HCT116 (cell line): ENCODE data around the gene ACTN4. TPM values are rescaled to one million over a fixed set of nuclear protein-coding genes. Genes with fewer than 3 reads are reported as not detected.

Experiments used
- ATAC-seq: fragments of 200-7000 bp; cut with Tn5 transposase; 2 replicates; pipeline ENCODE4 v1.9.1; 2020; ENCODE audit warnings: mild to moderate bottlenecking, moderate library complexity
- BruUV-seq: library from RNA; stranded (reverse); fragments of 400-500 nt; replicated peaks from 2 replicates; lab custom pipeline; 2021; lab: Mats Ljungman, UMichigan
- CTCF ChIA-PET: fragments of 300-600 bp; sonication (Branson Sonifier 250); formaldehyde crosslinking; loops from one replicate; lab custom pipeline; 2021; ENCODE audit warnings: antibody characterized with exemption; lab: Charles Lee
- POLR2A ChIA-PET: fragments of 300-600, 350-600 bp; sonication (Branson Sonifier 250); formaldehyde crosslinking; loops from one replicate; lab custom pipeline; 2021; ENCODE audit warnings: antibody characterized with exemption; lab: Charles Lee
- RAD21 ChIA-PET, 2 experiments: fragments of 300-600 bp; sonication (Branson Sonifier 250); formaldehyde crosslinking; loops; one replicate each; lab custom pipeline; 2023; ENCODE audit warnings: low total read pairs in 2 of 2; ENCODE audit not compliant: uncharacterized antibody in 2 of 2, unreplicated experiment in 2 of 2, low non-redundant PET in 1 of 2; lab: Charles Lee
- DNase-seq: peaks from one replicate; pipeline ENCODE4 v3.0.0-alpha.2; 2010; ENCODE audit warnings: low read depth, low spot score
- H2AFZ ChIP-seq: fragments of 200-600 bp; shearing (Covaris generic), sonication (generic); 2 replicates; pipeline ENCODE4 v1.6.1; 2017; ENCODE audit warnings: low read depth, mixed run types, mixed read lengths, antibody characterized with exemption, low read length; ENCODE audit not compliant: poor library complexity, severe bottlenecking
- H3K27ac ChIP-seq: 2 replicates; pipeline ENCODE4 v1.5.1; 2012; ENCODE audit warnings: low read depth, low read length
- H3K27me3 ChIP-seq: fragments of 200-600 bp; sonication (generic); 2 replicates; pipeline ENCODE4 v1.6.1; 2016; ENCODE audit warnings: mixed run types, low read length, mixed read lengths; ENCODE audit not compliant: insufficient read depth
- H3K36me3 ChIP-seq, 2 experiments: fragments of 200-500 bp in 1 of 2; fragments of 200-600 bp in 1 of 2; sonication (Bioruptor generic) in 1 of 2; sonication (generic) in 1 of 2; 2 replicates each; pipeline versions ENCODE4 v1.5.1 to v1.6.1; 2014 to 2016; ENCODE audit warnings: low read length in 2 of 2, inconsistent platforms in 1 of 2, mixed read lengths in 1 of 2, mixed run types in 1 of 2; ENCODE audit not compliant: insufficient read depth in 2 of 2, control insufficient read depth in 1 of 2
- H3K4me1 ChIP-seq, 2 experiments: fragments of 200-600 bp in 1 of 2; sonication (generic) in 1 of 2; 2 replicates each; pipeline versions ENCODE4 v1.5.1 to v1.6.1; 2012 to 2017; ENCODE audit warnings: low read length in 2 of 2, inconsistent platforms in 1 of 2, mild to moderate bottlenecking in 1 of 2, mixed read lengths in 1 of 2, mixed run types in 1 of 2, moderate library complexity in 1 of 2; ENCODE audit not compliant: insufficient read depth in 2 of 2, control insufficient read depth in 1 of 2
- H3K4me2 ChIP-seq: fragments of 200-600 bp; sonication (generic); 2 replicates; pipeline ENCODE4 v1.6.1; 2017; ENCODE audit warnings: mixed run types, low read length, mixed read lengths
- H3K4me3 ChIP-seq, 2 experiments: fragments of 200-600 bp in 1 of 2; sonication (generic) in 1 of 2; replicated peaks in 1 of 2; 2 replicates each; pipeline ENCODE4 v1.5.1; 2011 to 2016; ENCODE audit warnings: low read length in 2 of 2, control low read depth in 1 of 2, low read depth in 1 of 2, mild to moderate bottlenecking in 1 of 2, mixed read lengths in 1 of 2, mixed run types in 1 of 2
- H3K79me2 ChIP-seq: fragments of 200-600 bp; sonication (generic); 2 replicates; pipeline ENCODE4 v1.6.1; 2017; ENCODE audit warnings: mild to moderate bottlenecking, mixed run types, low read length, moderate library complexity, mixed read lengths; ENCODE audit not compliant: insufficient read depth
- H3K9ac ChIP-seq: fragments of 200-600 bp; sonication (generic); 2 replicates; pipeline ENCODE4 v1.6.1; 2016; ENCODE audit warnings: low read length, mixed read lengths
- H3K9me2 ChIP-seq: fragments of 200-600 bp; sonication (generic), shearing (Covaris generic); 2 replicates; pipeline ENCODE4 v1.6.1; 2017; ENCODE audit warnings: mixed run types, mild to moderate bottlenecking, moderate library complexity; ENCODE audit not compliant: insufficient read depth
- H3K9me3 ChIP-seq, 2 experiments: fragments of 200-500 bp in 1 of 2; fragments of 200-600 bp in 1 of 2; sonication (Bioruptor generic) in 1 of 2; sonication (generic) in 1 of 2; 2 replicates each; pipeline ENCODE4 v1.6.1; 2014 to 2017; ENCODE audit warnings: low read length in 2 of 2, mixed read lengths in 2 of 2, inconsistent platforms in 1 of 2, low read depth in 1 of 2, mild to moderate bottlenecking in 1 of 2, mixed run types in 1 of 2, moderate library complexity in 1 of 2; ENCODE audit not compliant: control insufficient read depth in 1 of 2, insufficient read depth in 1 of 2
- H4K20me1 ChIP-seq: fragments of 200-600 bp; sonication (generic), shearing (Covaris generic); 2 replicates; pipeline ENCODE4 v1.6.1; 2017; ENCODE audit warnings: mixed run types, mild to moderate bottlenecking, moderate library complexity; ENCODE audit not compliant: insufficient read depth
- ELF1 ChIP-seq: IDR thresholded peaks from 2 replicates; pipeline ENCODE4 v1.6.1; 2012; ENCODE audit warnings: low read depth, borderline replicate concordance
- EZH2 ChIP-seq: fragments of 200-600 bp; sonication (generic); IDR thresholded peaks from 2 replicates; pipeline ENCODE4 v1.6.1; 2017; ENCODE audit warnings: antibody characterized with exemption, mixed run types
- EZH2phosphoT487 ChIP-seq: fragments of 200-600 bp; IDR thresholded peaks from 2 replicates; pipeline ENCODE4 v1.6.1; 2018; ENCODE audit warnings: antibody characterized with exemption, borderline replicate concordance
- JUND ChIP-seq: IDR thresholded peaks from 2 replicates; pipeline ENCODE4 v1.6.1; 2012
- POLR2A ChIP-seq: IDR thresholded peaks from 2 replicates; pipeline ENCODE4 v1.7.0; 2011; ENCODE audit warnings: borderline replicate concordance; ENCODE audit not compliant: insufficient read depth, insufficient read length; ENCODE audit errors: extremely low read depth
- POLR2AphosphoS5 ChIP-seq: IDR thresholded peaks from 2 replicates; pipeline ENCODE4 v1.6.1; 2011; ENCODE audit warnings: mild to moderate bottlenecking, low read depth, low read length, moderate library complexity
- YY1 ChIP-seq: IDR thresholded peaks from 2 replicates; pipeline ENCODE4 v1.6.1; 2011; ENCODE audit warnings: low read length, low read depth, moderate library complexity, mild to moderate bottlenecking; ENCODE audit not compliant: insufficient replicate concordance; ENCODE audit errors: extremely low read depth
- ZFX ChIP-seq: fragments of 450-650 bp; IDR thresholded peaks from 2 replicates; pipeline ENCODE4 v1.6.1; 2017
- ZNF274 ChIP-seq: fragments of 200-500 bp; sonication (Bioruptor generic); IDR thresholded peaks from 2 replicates; pipeline ENCODE4 v1.6.1; 2014; ENCODE audit warnings: mild to moderate bottlenecking, low read depth, low read length, inconsistent platforms
- intact Hi-C: fragments of 100-400 bp; cut with micrococcal nuclease; formaldehyde crosslinking; loops from 2 replicates; pipeline ENCODE4 v1.10.0; 2022
- total RNA-seq: library from RNA; stranded (reverse); gene quantifications from one replicate; pipeline ENCODE4 v1.2.1, GENCODE V29; 2021; ENCODE audit not compliant: unreplicated experiment
- TF ChIP-seq, protein P1 (sequence below), 3 experiments: fragments of 200-600 bp in 1 of 3; sonication (generic) in 1 of 3; IDR thresholded peaks in 2 of 3; conservative IDR thresholded peaks in 1 of 3; 2 replicates each; pipeline ENCODE4 v1.5.1; 2012 to 2017; ENCODE audit warnings: low read depth in 2 of 3, low read length in 2 of 3, antibody characterized with exemption in 1 of 3, borderline replicate concordance in 1 of 3, control low read depth in 1 of 3, mild to moderate bottlenecking in 1 of 3, mixed read lengths in 1 of 3, mixed run types in 1 of 3, moderate library complexity in 1 of 3; ENCODE audit not compliant: insufficient read depth in 1 of 3

Gene ACTN4
- total RNA-seq, 1 experiment from 2014 or later: 651 TPM

DNA sequence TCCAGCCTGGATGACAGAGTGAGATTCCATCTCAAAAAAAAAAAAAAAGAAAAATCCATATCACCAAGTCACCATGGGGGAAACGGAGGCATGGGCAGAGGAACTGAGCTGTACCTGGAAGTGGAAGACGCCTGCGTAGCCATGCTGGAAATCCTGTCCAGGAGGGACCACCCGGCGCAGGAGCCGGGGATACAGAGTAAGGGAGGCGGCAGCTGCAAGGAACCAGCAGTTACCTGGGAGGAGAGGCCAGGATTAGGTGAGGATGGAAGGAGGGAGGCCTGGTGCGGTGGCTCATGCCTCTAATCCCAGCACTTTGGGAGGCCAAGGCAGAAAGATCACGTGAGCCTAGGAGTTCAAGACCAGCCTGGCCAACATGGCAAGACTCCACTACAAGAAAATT lies 94.8 kb downstream of the ACTN4 start:
- no peak overlapping the region for H3K4me2 ChIP-seq
- H2AFZ ChIP-seq: no peak overlapping the region
- DNase-seq: no peak
- no TSS peak for BruUV-seq
- no peaks in the 10 kb centered on the region for H3K36me3 ChIP-seq
- H3K4me3 ChIP-seq: no peak overlapping the region
- H3K27me3 ChIP-seq: no peaks in the 10 kb centered on the region
- POLR2A ChIA-PET: interaction anchor here (0.9 kb wide), 1 partner anchor 24 kb away, joined by 3 read pairs; no protein-coding TSS in a partner anchor
- no peaks in the 10 kb centered on the region for H3K9me2 ChIP-seq
- H3K9ac ChIP-seq: no peak overlapping the region
- no peak for ATAC-seq
- H4K20me1 ChIP-seq: no peaks in the 10 kb centered on the region
- intact Hi-C loops: no loop called here
- H3K4me1 ChIP-seq: peaks cover 0 to under 1% of the 10 kb centered on the region in 2 experiments; a peak in 1 of 4 replicates
- H3K27ac ChIP-seq: no peak overlapping the region
- no peaks in the 10 kb centered on the region for H3K79me2 ChIP-seq
- H3K9me3 ChIP-seq: no peaks in the 10 kb centered on the region
- RAD21 ChIA-PET: no interaction called here
- TF ChIP-seq, protein P1, sequence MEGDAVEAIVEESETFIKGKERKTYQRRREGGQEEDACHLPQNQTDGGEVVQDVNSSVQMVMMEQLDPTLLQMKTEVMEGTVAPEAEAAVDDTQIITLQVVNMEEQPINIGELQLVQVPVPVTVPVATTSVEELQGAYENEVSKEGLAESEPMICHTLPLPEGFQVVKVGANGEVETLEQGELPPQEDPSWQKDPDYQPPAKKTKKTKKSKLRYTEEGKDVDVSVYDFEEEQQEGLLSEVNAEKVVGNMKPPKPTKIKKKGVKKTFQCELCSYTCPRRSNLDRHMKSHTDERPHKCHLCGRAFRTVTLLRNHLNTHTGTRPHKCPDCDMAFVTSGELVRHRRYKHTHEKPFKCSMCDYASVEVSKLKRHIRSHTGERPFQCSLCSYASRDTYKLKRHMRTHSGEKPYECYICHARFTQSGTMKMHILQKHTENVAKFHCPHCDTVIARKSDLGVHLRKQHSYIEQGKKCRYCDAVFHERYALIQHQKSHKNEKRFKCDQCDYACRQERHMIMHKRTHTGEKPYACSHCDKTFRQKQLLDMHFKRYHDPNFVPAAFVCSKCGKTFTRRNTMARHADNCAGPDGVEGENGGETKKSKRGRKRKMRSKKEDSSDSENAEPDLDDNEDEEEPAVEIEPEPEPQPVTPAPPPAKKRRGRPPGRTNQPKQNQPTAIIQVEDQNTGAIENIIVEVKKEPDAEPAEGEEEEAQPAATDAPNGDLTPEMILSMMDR (IDR thresholded peaks at IDR 0.05 in 2 of 3, conservative IDR thresholded peaks at IDR 0.05 in 1 of 3; ENCODE audit: borderline replicate concordance in 1 of 3, insufficient read depth in 1 of 3, low read depth in 2 of 3, low read length in 2 of 3): no peak
- TF ChIP-seq EZH2phosphoT487: no peak
- no peak for TF ChIP-seq ZFX
- no peak for TF ChIP-seq EZH2
- no peak for TF ChIP-seq JUND
- TF ChIP-seq POLR2A: no peak
- no peak for TF ChIP-seq ZNF274
- TF ChIP-seq YY1: no peak
- TF ChIP-seq ELF1: no peak
- TF ChIP-seq POLR2AphosphoS5: no peak
- CTCF ChIA-PET: interaction anchor here (0.7 kb wide), 1 partner anchor 19 kb away, joined by 3 read pairs; no protein-coding TSS in a partner anchor
